ENCODE results near the gene ANGEL2.

DNA sequence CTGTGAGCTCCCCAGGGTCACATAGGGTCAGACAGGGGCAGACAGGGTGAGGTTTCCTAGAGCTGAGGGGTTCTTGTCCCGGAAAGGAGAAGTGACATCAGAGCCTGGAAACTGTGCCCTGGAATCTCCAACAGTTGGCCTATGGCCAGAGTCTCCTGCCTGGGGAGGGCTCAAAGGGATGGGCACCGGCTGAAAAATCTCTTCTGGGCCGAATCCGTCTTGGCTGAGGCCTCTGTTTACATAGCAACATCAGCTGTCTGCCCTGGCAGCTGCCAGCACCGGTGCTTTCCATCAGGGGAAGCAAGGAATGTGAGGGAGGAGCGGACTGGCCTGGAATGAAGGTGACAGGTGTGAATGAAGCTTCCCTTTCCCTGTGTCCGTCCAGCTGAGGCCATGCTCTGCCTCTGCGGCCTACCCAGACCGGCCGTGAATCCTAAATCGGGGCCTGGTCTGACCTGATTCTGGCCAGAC lies 34.6 kb downstream of the ANGEL2 start:
- TF ChIP-seq NFE2L2 (IDR thresholded peaks at IDR 0.05; ENCODE audit: low read depth, low read length) (no peak), CHD1 (IDR thresholded peaks at IDR 0.05; ENCODE audit: low read depth, low read length) (no peak), USF2 (IDR thresholded peaks at IDR 0.05; ENCODE audit: low read depth, low read length) (no peak), ELK1 (IDR thresholded peaks at IDR 0.05; ENCODE audit: borderline replicate concordance, low read depth, low read length) (no peak)
- TF ChIP-seq, protein P1, sequence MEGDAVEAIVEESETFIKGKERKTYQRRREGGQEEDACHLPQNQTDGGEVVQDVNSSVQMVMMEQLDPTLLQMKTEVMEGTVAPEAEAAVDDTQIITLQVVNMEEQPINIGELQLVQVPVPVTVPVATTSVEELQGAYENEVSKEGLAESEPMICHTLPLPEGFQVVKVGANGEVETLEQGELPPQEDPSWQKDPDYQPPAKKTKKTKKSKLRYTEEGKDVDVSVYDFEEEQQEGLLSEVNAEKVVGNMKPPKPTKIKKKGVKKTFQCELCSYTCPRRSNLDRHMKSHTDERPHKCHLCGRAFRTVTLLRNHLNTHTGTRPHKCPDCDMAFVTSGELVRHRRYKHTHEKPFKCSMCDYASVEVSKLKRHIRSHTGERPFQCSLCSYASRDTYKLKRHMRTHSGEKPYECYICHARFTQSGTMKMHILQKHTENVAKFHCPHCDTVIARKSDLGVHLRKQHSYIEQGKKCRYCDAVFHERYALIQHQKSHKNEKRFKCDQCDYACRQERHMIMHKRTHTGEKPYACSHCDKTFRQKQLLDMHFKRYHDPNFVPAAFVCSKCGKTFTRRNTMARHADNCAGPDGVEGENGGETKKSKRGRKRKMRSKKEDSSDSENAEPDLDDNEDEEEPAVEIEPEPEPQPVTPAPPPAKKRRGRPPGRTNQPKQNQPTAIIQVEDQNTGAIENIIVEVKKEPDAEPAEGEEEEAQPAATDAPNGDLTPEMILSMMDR (conservative IDR thresholded peaks at IDR 0.05; ENCODE audit: low read depth, low read length): no peak
